ENCODE data around the gene USP27X.

USP27X gene

DNA sequence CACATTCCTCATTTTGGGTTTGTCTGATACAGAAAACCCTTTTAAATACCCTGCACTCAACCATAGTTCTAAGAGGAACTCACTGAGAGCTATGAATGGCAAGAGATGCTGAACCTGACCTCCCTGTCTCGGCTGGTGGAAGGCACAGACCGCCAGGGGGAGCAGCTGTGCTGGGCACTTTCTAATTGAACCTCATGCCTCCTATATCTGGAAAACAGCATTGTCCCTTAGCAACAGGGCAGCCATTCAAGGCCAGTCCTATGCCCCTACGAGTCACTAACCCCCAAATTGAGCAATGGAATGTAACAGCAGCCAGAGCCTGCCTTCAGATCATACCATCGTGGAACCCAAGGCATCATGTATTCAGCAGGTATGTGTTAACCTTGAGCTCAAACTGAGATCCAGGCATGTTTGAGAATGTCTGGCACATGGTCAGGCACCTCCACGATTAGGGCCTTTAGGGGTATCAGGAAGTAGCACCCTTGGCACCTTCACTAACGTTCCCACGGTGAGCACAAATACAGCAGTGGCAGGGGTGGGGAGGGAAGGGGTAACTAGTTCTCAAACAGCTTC, 5.1 kb downstream of the USP27X start:
- peak in 6 of 14 donors; percentile 1 to 38 (median 11) for DNase-seq

DNA sequence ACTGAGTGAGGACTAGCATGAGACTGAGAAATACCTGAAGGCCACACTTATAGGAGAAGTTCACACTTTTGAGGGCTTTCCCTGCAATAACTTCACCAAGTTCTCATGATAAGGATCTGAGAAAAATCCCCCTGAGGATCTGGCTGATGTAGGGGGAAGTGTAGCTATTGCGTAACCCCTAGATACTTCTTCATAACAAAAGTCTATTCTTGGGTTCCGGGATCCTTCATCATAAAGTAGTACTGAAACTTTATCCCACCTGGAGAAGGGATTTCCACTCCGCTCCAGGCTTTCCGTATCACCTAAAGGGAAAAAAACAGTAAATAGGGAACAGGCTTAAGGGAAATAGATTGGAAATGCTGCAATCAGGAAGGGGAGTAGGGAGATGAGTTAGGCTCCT, 13.3 kb downstream of the USP27X start:
- no peak for DNase-seq

DNA sequence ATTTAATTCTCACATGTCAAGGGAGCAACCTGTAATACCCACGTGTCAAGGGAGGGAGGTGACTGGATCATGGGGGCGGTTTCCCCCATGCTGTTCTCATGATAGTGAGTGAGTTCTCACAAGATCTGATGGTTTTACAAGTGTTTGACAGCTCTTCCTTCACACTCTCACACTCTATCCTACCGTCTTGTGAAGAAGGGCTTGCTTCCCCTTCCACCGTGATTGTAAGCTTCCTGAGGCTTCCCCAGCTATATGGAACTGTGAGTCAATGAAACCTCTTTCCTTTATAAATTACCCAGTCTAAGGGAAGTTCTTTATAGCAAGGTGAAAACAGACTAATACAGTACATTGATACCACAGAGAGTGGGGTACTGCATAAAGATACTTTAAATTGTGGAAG, 17.7 kb downstream of the USP27X start:
- no peak for DNase-seq

DNA sequence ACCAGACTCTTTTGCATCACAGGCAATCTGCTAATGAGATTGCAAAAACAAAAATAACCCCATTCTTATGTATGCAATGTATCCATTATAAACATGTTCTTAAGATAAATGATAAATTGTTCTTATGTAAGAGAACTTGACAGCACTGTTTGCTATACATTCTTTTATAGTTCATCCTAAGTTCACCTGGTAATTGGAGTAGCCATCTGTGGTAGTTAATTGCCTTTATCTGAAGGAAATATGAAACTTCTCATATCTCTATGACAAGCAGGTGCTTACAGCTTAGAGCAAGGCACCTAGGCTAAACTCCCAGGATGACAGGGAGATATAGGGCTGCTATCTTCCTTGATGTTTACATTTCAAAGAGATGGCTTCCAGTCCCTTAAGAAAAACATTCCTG, 21.8 kb downstream of the USP27X start:
- DNase-seq = no peak

DNA sequence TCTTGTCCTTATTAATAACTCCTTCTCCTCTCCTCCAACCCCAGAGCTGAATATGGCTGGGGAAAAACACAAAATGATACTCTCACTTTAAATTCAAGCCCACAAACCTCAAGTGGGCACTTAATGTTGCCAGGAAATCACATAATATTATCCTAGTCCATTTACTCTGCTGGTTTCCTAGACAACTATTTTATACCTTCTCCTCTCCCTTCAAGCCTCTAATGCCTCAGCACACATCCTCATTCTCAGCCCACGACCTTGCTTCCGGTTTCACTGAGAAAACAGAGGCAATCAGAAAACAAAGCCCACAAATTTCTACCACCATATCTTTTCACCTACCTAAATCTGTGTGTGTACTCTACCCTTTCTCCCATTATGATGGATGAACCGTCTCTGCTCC, 31.1 kb downstream of the USP27X start:
- DNase-seq = no peak

DNA sequence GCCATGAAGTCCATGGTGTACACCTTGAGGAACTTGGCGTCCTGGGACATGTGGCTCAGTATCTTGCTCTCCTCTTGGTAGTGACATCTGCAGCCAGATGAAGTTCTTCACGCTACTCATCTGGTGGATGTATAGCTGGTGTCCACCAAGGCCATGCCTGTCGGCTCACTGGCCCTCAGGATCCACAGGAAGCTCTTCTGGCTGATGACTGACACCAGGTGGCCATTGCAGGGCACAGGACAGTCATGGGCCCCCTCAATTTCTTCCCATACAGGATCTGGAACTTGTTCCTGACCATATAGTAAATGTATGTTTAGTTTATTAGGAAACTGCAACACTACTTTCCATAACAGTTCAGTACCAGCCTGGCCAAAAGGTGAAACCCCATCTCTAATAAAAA, 32.8 kb downstream of the USP27X start:
- DNase-seq = no peak

DNA sequence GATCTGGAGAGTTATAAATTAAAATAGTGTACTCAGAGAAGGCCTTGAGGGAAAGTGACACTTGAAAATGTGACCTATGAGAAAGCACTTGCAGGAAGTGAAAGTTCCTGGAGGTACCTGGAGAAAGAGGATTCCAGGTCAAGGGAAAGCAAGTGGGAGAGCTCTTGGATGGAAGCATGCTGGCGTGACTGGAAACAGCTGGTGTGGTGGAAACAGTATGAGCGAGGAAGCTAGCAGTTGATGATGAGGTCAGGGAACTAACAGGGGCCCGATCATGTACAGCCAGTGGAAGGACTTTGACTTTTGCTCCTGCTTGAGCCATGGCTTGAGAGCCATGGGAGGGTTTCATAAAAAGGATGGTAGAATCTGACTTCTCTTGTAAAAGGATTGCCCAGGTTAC, 33.6 kb downstream of the USP27X start:
- DNase-seq = no peak

DNA sequence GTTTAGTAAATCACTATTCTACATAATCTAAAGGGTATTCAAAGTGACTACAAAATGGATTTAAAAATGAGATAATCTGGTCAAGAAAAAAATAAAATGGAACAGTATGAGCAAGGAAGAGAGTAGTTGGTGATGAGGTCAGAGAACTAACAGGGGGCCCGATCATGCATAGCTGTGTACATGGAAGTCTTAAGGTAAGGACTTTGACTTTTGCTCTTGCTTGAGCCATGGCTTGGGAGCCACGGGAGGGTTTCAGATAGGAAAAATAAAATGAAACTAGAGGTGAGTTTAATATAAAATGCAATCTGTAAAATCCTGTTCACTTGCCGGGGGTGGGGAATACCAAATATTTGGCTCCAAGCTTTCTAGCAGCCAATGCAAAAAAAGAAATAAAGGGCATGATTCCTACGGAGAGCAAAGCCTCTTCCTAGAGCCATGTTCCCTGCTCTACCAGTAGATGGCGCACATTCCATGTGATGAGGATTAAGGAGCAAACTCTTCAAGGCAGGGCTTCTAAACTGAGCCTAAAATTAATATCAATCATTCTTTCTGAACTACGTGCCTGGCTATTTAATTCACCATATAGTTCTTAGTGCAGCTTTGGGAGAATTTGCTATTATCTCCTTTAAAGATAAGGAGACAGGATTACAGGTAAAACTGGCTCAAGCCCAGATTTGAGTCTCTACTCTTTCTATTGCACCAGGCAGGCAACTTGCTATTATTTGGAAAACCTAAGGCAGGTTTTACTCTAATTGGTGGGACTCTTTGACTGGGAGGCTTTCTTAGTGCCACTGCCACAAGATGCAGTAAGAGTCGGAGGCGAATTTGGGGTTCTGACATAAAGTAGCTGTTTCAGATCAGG, 36.3 kb downstream of the USP27X start:
- peak in 5 of 14 donors; percentile 1 to 14 (median 2) for DNase-seq

DNA sequence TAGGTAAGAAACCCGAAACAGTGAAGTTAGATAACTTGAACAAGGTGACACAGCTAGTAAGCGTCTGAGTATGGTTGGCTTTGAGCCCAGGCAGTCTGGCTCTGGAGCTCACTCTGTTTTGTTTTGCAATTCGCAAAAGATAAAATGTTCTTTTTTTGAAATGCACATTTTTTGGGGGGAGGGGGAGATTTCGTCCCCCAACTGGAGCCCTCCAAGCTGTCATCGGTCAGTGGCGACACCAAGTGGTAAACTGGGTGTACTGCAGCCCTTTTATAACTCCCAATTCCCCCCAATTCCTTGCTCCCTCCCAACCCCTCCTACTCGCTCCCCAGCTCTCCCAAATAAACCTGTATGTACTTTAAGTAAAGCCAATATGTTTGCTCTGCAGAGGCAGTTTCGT, 40.3 kb downstream of the USP27X start:
- peak in 6 of 14 donors; percentile 0 to 19 (median 4) for DNase-seq

DNA sequence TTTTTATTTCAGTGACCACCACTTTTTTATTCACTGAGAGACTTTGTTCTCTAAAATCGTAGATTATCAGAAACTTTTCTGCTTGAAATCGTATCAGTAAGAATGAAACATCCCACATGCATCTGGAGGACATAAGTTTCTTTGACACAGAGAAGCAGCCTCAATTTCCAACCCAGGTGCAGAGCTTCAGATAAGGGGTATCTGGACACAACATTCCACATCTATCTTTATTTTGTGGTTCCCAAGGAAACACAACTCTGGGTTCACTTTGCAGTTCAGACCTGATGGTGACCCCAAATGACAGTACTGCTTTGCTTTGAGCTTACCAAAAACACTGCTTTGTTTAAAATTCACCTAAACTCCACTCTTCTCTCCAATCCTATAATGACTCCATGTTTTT, 41.8 kb downstream of the USP27X start:
- no peak for DNase-seq

DNA sequence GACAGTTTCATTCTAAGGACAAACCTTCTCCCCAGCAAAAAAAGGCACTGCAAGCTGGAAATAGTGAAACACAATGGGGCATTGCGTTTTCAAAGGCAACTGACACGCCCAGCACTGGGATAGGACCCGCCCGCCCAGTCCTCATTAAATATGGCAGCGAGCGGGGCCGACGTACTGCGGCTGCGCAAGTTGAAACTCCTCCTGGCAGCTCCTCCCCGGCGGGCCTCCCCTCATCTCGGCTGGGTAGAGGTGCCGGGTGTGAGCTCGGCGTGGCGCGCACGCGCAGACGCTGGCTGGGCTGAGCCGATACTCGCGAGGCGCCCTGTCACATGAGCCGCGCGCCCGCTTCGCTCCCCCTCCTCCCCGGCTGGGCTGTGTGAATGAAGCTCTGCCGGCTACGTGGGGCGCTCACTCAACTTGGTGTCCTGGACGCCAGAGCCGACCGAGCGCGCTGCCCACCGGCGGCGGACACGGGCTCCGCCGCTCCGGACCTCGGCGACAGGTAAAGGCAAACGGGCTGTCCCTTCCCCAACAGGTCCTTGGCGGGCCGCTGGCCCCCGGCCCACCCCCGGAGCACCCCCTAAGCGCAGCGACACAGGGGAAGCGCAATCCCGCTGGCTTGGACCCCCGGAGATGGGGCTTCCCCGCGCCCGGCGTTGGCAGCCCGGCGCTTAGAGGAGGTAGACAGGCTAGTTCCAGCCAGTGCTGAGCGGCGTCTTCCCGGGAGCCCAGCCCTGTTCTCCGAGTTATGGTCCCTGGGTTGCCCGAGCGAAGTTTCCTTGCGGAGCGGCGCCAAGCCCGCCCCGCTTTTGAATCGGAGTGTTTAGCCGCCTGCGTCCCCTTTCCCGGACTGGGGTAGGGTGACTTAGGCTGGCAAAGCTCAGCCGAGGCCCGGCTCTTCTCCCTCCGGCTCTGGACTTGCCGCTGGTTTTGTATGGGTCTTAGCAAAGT, 43.3 kb downstream of the USP27X start, which contains the start of gene CLCN5:
CLCN5 (plus strand) TSS at position 306 of the 951 bp plus-strand sequence. CDS start 2,703 bp downstream, outside the sequence.
- DNase-seq = peak; percentile 49 to 93 (median 86)

DNA sequence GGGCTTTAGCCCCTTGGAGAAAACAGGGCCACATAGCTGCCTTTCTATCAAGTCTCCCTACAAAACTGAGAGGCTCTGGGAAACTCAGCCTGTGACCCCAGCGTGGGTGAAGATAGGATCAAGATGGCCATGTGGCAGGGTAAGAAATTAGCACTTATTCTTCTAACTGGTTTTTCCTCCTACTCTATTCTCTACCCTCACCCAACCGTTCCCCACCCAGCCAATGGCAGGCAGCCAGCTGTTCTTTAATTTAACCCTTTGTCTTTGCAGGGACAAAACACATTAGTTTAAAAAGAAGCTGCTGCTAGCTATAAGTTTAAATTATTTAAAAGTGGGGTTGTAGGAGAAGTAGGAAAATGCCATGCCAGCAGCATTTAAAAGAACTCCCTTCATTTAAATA, 45.9 kb downstream of the USP27X start:
- no peak for DNase-seq

DNA sequence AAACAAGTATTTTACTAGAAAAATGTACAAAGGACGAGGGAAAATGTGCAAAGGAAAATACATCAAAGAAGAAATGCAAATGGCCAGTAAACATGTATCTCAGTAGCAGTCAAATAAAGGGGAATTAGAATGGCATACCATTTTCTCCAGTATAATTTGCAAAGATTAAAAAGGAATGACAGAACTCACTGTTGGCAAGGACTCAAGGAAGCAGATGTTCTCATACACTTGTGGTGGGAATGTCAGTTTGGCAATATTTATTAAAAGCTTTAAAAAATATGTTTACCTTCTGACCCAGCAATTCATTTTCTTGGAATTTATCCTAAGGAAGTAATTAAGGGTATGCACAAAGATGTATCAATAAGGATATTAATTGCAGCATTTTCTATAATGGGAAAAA, 50.8 kb downstream of the USP27X start:
- peak in 1 of 14 donors; percentile 11 for DNase-seq

All from C1 segment of cervical spinal cord (tissue), 14 donors.